Immature natural killer cell (primary cell): ENCODE measurements around the gene AKAP13. TPM values are rescaled to one million over a fixed set of nuclear protein-coding genes. Genes with fewer than 3 reads are reported as not detected.
A peak's percentile ranks its signal among the peaks of the same experiment; 100 is the strongest.

ENCODE experiments used
- DNase-seq, 3 donors: peaks; one replicate each; pipeline ENCODE4 v3.0.0; 2022; ENCODE audit warnings: mixed read lengths in 1 of 3
- H3K27ac Mint-ChIP-seq, 6 donors: one replicate each; pipeline ENCODE4 v1.8.0; 2020; ENCODE audit warnings: mixed read lengths in 6 of 6, mild to moderate bottlenecking in 5 of 6, inconsistent platforms in 4 of 6, moderate library complexity in 3 of 6
- H3K27me3 Mint-ChIP-seq, 3 donors: one replicate each; pipeline ENCODE4 v1.8.0; 2020 to 2021; ENCODE audit warnings: low read depth in 3 of 3, mild to moderate bottlenecking in 3 of 3, mixed read lengths in 3 of 3, moderate library complexity in 3 of 3, inconsistent platforms in 1 of 3
- H3K36me3 Mint-ChIP-seq, 3 donors: one replicate each; pipeline ENCODE4 v1.8.0; 2020; ENCODE audit warnings: mixed read lengths in 3 of 3, inconsistent platforms in 2 of 3, mild to moderate bottlenecking in 2 of 3
- H3K4me1 Mint-ChIP-seq, 2 donors: one replicate each; pipeline ENCODE4 v1.8.0; 2020; ENCODE audit warnings: inconsistent platforms in 2 of 2, mild to moderate bottlenecking in 2 of 2, mixed read lengths in 2 of 2, moderate library complexity in 1 of 2
- H3K4me3 Mint-ChIP-seq, 5 donors: one replicate each; pipeline ENCODE4 v1.8.0; 2020; ENCODE audit warnings: mild to moderate bottlenecking in 5 of 5, mixed read lengths in 5 of 5, inconsistent platforms in 3 of 5, moderate library complexity in 3 of 5
- H3K9me3 Mint-ChIP-seq, 6 donors: one replicate each; pipeline ENCODE4 v1.8.0; 2020; ENCODE audit warnings: mild to moderate bottlenecking in 6 of 6, mixed read lengths in 6 of 6, inconsistent platforms in 4 of 6, moderate library complexity in 3 of 6
- polyA plus RNA-seq, 3 donors: library from polyadenylated mRNA; unstranded; fragments of 300-500 nt; fragmentation: Illumina TruSeq; gene quantifications; one replicate each; pipeline ENCODE4 v1.2.3, GENCODE V29; 2021

AKAP13 gene
- polyA plus RNA-seq, 3 donors from 2014 or later = 104 to 327 (median 112) TPM

DNA sequence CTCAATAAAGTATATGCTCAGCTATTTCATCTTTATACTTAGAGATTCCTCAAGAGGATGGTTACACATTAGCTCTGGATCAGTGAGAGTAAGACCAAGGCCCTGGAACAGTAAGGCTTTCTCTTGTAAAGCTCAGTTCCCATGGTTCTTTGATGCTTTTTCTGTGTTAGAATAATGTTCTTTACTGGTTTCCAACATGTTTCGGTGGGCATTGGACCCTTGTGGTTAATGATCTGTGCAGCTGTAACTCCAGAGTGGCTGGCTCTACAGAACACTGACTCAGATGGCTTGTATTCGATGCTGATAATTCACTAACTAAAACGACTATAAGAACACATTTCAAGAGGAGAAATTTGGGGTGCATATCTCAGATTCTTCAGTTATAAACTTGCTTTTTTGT lies 114.7 kb downstream of the AKAP13 start:
- no peaks in the 10 kb centered on the region for H3K36me3 Mint-ChIP-seq
- H3K27me3 Mint-ChIP-seq = peaks cover 0 to 2% (median 0%) of the 10 kb centered on the region in 3 donors
- H3K4me1 Mint-ChIP-seq = peaks cover 31 to 35% of the 10 kb centered on the region in 2 donors
- no peaks in the 10 kb centered on the region for H3K9me3 Mint-ChIP-seq
- H3K4me3 Mint-ChIP-seq = no peak overlapping the region
- H3K27ac Mint-ChIP-seq = no peak overlapping the region
- DNase-seq = no peak

DNA sequence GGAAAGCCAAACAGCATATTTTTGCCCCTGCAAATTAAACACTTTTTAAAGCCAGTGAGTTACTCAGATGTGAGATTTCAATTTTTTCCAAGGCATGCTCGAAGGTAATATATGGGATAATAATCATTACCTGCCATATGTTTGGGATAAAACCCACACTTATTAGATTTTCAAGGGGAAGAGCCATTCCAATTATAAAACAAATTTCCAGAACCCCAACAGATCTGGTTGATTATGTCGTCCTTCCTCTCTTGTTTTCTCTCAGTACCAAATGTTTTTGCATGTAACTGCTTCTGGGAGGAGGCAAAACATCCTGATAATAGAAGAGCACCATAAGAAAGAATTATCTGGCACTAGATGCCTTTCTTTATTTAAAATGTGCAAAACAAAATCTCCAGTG lies 115.1 kb downstream of the AKAP13 start:
- Mint-ChIP-seq H3K27me3 (peaks cover 0 to 2% (median 0%) of the 10 kb centered on the region in 3 donors), H3K36me3 (no peaks in the 10 kb centered on the region), H3K9me3 (no peaks in the 10 kb centered on the region), H3K27ac (no peak overlapping the region), H3K4me1 (peaks cover 31 to 34% of the 10 kb centered on the region in 2 donors), H3K4me3 (no peak overlapping the region)
- no peak for DNase-seq

DNA sequence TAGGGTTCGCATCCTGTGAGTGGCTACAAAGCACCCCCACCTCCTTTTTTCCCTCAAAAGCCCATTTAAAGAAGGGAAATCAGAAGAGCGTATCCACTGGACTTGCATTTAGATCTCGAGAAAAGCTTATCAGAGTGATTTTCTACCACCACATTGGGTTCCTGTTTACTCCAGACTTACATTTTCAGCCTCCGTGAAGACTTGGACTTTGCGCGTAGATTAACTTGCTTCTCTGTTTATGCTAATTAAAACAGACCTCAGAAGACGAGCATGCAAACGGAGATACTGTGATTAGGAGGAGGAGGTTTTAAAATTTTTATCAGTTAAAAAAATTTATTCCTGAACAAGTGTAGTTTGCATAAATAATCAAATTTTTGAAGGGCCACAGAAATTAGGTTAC lies 115.7 kb downstream of the AKAP13 start:
- Mint-ChIP-seq H3K27ac (no peak overlapping the region), H3K36me3 (no peaks in the 10 kb centered on the region), H3K4me3 (no peak overlapping the region), H3K27me3 (peaks cover 0 to 2% (median 0%) of the 10 kb centered on the region in 3 donors), H3K9me3 (no peaks in the 10 kb centered on the region), H3K4me1 (peaks cover 31 to 34% of the 10 kb centered on the region in 2 donors)
- DNase-seq = no peak

DNA sequence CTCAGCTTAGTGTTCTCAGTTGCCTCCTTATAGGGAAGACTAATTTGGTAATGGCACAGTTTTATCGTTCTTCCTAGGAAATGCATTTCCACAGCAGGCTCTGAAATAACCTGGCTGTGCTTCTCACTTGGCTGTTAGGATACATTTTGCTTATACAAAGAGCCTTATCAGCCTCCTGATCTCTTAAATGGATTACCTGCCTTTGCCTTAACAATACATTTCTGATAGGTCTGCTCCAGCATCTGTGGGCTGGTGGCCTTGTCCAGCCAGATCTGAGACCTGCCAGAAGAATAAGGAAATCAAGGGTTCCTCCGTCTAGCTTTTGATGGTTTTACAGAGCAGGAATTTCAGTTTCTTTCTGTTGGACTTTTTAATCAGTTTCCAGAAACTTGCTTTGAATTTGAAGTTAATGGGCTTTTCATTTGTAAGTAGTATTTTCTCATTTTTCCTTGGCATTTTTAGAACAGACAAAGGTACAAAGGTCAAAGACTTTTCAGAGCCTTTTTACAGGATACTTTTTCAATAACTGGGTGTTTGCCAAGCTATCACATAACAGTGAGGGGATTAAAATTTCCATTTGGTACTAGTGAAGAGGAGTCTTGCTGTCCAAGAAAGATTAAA lies 116.3 kb downstream of the AKAP13 start:
- no peak overlapping the region for H3K4me3 Mint-ChIP-seq
- H3K27me3 Mint-ChIP-seq = peaks cover 0 to 2% (median 0%) of the 10 kb centered on the region in 3 donors
- H3K36me3 Mint-ChIP-seq = no peaks in the 10 kb centered on the region
- peak overlapping the region in 1 of 6 donors; percentile 36 for H3K27ac Mint-ChIP-seq
- peaks cover 31 to 34% of the 10 kb centered on the region in 2 donors for H3K4me1 Mint-ChIP-seq
- no peaks in the 10 kb centered on the region for H3K9me3 Mint-ChIP-seq
- no peak for DNase-seq

DNA sequence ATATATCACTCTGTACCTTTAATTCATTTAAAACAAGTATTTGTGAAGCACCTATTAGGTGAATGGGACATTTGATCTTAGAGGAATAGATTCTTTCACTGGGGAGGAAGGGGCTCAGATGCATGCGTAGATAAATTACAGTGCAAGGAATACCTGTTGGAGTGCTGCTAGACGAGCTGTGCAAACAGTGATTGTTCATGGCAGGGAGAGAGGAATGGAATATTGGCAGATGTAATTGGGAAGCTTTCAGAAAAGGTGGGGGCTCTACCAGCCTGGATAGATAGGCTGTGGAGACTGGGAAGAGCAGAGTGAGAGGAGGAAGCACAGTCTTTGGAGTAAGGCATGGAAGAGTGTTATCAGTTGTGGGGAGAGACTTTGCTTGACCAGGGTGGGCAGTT lies 116.8 kb downstream of the AKAP13 start:
- H3K4me3 Mint-ChIP-seq = peak overlapping the region in 4 of 5 donors; percentile 13 to 36 (median 16)

DNA sequence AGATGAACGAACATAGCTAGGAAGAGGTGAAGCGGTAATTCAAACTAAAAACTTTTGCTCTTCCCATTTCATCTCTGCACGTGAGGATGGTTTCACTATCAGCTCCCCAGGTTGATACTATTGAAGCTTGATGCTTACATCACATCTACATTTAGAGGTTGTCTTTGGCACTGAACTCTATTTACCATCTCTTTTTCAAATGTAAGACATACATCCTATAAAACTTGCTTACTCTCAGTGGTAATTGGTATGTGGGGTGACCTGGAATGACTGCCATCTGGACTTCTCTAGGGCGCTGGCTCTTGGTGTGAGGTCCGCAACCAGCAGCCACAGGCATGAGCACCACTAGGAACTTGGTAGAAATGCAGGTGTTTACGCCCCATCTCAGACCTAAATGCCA lies 118.1 kb downstream of the AKAP13 start:
- Mint-ChIP-seq H3K27ac (no peak overlapping the region), H3K9me3 (no peaks in the 10 kb centered on the region), H3K4me3 (no peak overlapping the region), H3K27me3 (peaks cover 0 to 2% (median 0%) of the 10 kb centered on the region in 3 donors), H3K36me3 (no peaks in the 10 kb centered on the region), H3K4me1 (peaks cover 31% of the 10 kb centered on the region in 2 donors)
- no peak for DNase-seq

More for the DNA sequence above, 116.8 kb downstream of the AKAP13 start:
- Mint-ChIP-seq H3K27me3 (peaks cover 0 to 2% (median 0%) of the 10 kb centered on the region in 3 donors), H3K27ac (peak overlapping the region in 4 of 6 donors; percentile 13 to 49 (median 30)), H3K4me1 (peaks cover 31 to 34% of the 10 kb centered on the region in 2 donors), H3K36me3 (no peaks in the 10 kb centered on the region), H3K9me3 (no peaks in the 10 kb centered on the region)
- no peak for DNase-seq

DNA sequence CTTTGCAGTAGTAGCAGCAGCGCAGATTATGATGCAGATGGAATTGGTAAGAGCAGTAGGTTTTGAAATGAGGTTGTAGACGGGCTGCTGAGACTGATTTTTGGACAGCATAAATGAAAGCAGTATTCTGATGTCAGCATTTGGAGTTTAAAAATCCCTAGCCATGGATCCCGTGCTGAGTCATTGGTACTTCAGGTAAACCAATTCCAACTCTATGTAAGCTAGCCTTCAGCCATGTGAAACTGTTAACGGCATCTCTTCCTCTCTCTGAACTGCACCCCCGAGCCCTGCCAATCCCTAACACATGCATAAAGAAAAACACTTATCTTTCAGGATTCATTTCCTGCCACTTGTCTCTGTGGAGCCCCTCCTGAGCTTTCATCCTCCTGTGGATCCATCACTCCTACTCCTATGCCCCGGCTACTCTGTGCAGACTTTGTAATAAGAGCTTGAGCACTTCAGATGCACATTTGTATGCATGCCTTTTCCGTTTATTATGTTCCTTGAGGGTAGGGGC lies 119.0 kb downstream of the AKAP13 start:
- H3K36me3 Mint-ChIP-seq = no peaks in the 10 kb centered on the region
- no peak overlapping the region for H3K4me3 Mint-ChIP-seq
- DNase-seq = no peak
- H3K27me3 Mint-ChIP-seq = peaks cover 0 to 2% (median 0%) of the 10 kb centered on the region in 3 donors
- peaks cover 22 to 31% of the 10 kb centered on the region in 2 donors for H3K4me1 Mint-ChIP-seq
- no peaks in the 10 kb centered on the region for H3K9me3 Mint-ChIP-seq
- H3K27ac Mint-ChIP-seq = peak overlapping the region in 2 of 6 donors; percentile 2 to 31

DNA sequence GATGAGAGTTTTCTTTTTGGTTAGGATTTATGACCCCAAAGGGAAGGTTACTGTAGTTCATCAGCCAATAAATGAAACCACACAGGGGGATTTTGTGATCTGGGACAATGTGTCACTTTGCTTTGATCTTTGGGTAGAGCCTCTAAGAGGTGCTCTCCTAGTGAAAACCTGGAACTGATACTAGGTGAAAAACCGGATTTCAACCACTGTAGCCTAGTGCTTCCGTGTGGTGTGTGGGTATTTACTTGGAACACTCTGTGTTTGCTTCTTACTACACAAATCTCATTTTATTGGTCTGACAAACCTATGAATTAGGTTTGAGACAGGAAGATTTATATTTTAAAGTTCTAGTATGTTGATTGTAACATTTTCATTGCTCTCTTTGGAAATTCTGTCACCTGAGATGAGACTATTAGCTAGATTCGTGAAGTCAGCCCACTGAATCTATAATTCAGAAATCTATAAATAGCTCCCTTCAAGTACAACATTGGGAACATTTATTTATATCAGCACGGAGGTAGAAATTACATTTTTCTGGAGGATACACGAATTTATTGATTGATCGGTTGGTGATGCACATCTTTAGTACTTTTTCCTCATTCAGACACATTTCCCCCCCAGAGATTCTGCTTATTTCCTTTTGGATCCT lies 119.8 kb downstream of the AKAP13 start:
- Mint-ChIP-seq H3K4me3 (no peak overlapping the region), H3K27ac (no peak overlapping the region), H3K36me3 (no peaks in the 10 kb centered on the region), H3K4me1 (peaks cover 24 to 31% of the 10 kb centered on the region in 2 donors), H3K27me3 (peaks cover 0 to 2% (median 0%) of the 10 kb centered on the region in 3 donors), H3K9me3 (no peaks in the 10 kb centered on the region)
- DNase-seq = no peak

DNA sequence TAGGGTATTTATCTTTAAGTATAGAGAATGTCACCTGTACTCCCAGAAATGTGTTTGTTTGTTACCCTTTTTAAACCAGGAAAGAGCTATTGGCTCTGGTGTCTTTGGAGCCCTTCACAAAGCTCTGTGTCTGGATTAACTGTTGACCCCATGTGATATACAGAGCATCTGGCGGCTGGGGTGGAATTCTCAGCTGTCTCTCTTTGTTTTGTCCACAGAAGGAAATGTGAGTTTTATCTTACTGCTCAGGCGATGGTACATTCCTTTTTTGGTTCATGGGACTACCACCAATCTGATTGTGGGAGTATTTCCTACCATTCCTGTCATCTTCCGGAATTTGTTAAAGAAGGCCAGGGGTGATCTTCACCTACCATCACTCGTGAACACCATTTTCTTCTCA lies 120.3 kb downstream of the AKAP13 start:
- Mint-ChIP-seq H3K4me3 (no peak overlapping the region), H3K27me3 (peaks cover 0 to 2% (median 0%) of the 10 kb centered on the region in 3 donors), H3K36me3 (no peaks in the 10 kb centered on the region), H3K9me3 (no peaks in the 10 kb centered on the region), H3K27ac (no peak overlapping the region), H3K4me1 (peaks cover 24 to 31% of the 10 kb centered on the region in 2 donors)
- no peak for DNase-seq

DNA sequence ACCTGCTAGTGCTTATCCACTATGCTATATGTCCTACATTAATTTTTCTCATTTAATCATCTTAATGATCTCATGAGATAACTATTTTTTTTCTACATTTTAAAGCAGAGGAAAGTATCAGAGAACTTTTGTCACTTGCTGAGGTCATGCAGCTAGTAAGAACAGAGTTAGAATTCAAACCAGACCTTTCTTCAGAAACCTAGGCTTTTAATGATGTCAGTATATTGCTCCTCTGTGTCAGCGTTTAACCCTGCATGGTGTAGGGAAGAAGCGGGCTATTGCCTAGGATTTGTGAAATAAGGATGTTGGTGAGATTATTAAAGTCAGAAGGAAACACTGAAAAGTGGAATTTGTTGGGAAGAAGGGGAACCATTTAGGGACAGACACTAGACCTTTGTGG lies 121.2 kb downstream of the AKAP13 start:
- H3K27ac Mint-ChIP-seq = no peak overlapping the region

DNA sequence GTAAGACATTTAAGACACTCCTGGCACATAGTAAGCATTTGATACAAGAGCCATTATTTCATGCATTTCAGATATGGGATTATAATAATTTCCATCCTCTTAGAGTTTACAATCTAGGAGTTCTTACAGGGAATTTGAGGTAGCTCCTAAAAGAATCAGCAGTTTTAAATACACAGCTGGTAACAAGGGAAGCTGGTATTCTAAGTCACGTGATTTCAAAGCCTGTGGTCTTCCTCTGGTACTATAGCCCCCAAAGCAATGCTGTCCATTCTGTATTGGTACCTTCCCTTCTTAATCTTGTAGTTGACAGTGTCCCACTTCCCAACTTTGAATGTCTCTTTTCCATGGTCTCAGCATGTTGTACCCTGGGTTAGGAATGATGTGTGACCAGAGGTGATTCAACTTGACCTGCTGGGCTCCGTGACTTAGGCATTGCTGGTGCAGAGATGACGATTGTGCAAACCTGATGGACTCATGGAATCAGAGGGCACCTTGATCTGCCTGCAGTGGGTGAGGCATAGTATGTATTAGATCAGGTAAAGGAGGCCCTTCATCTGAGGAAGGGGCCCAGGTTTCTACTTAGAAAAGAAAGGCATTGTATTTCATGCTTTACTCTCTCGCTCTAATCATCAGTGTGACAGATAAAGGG lies 122.9 kb downstream of the AKAP13 start:
- no peak overlapping the region for H3K4me3 Mint-ChIP-seq

More for the DNA sequence above, 121.2 kb downstream of the AKAP13 start:
- Mint-ChIP-seq H3K36me3 (no peaks in the 10 kb centered on the region), H3K9me3 (no peaks in the 10 kb centered on the region), H3K4me1 (peaks cover 24 to 31% of the 10 kb centered on the region in 2 donors), H3K27me3 (peaks cover 0 to 2% (median 0%) of the 10 kb centered on the region in 3 donors), H3K4me3 (no peak overlapping the region)
- DNase-seq = no peak

DNA sequence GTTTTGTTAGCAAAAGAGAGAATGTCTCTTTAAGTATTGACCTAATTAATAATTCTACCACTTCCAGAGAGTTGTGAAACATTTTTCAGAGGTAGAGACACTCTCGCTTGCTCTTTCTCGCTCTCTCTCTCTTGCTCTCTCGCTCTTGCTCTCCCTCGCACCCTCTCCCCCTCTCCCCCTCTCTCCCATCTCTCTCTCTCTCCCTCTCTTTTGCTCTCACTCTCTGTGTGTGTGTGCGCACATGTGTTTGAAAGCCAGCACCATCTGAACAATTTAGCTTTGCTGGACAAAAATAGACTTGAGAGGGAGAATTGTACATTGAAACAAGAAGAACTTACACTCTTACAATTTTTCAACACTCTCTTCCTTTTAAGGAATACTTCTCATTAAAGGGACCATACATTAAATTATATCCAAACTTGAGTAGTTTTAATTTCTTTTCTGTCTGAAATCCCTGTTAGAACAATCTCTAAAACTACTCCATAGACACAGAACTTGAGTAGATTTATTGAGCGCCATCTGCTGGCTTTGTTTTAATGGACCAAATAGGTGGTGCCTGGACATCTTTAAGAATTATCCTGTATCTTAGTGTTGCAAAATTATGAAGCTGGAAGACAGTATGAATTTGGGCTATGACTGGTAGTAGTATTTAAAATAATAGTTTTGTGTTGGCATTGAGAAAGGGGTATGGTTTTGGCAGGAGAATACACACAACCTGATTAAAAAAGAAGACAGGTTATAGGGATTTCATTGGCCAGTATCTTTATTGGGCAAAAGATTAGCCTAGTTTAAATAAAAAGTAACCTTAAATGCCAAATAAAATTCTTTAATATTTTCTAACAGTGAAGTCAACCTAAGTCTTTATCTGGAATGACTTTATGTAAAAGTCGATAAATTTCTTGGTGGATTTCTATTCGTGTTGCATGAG lies 124.6 kb downstream of the AKAP13 start:
- Mint-ChIP-seq H3K27ac (no peak overlapping the region), H3K9me3 (no peaks in the 10 kb centered on the region), H3K36me3 (no peaks in the 10 kb centered on the region), H3K4me1 (peaks cover 3 to 7% of the 10 kb centered on the region in 2 donors), H3K4me3 (no peak overlapping the region), H3K27me3 (no peaks in the 10 kb centered on the region)
- peak in 2 of 3 donors; percentile 38 for DNase-seq

More for the DNA sequence above, 122.9 kb downstream of the AKAP13 start:
- Mint-ChIP-seq H3K4me1 (peaks cover 12 to 22% of the 10 kb centered on the region in 2 donors), H3K27ac (peak overlapping the region in 2 of 6 donors; percentile 6 to 61), H3K36me3 (no peaks in the 10 kb centered on the region), H3K9me3 (no peaks in the 10 kb centered on the region), H3K27me3 (peaks cover 0 to 2% (median 0%) of the 10 kb centered on the region in 3 donors)
- DNase-seq = no peak

DNA sequence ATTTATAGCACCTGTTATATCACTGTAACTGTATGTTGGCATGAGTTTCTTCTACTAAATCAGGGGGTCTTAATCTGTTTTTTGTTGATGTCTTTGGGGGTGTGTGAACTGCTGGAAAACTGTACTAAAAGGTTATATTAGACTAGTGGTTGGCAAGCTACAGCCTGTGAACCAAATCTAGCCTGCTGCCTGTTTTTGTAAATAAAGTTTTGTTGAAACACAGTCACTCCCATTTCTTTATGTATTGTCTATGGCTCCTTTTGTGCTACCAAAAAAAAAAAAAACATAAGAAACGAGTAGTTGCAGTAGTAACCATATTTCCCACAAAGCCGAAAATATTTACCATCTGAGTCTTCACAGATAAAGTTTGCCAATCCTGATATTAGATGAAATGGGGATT lies 126.7 kb downstream of the AKAP13 start:
- DNase-seq = no peak
- H3K27me3 Mint-ChIP-seq = no peaks in the 10 kb centered on the region
- no peaks in the 10 kb centered on the region for H3K36me3 Mint-ChIP-seq
- H3K9me3 Mint-ChIP-seq = no peaks in the 10 kb centered on the region
- peaks cover 3 to 7% of the 10 kb centered on the region in 2 donors for H3K4me1 Mint-ChIP-seq
- no peak overlapping the region for H3K27ac Mint-ChIP-seq
- no peak overlapping the region for H3K4me3 Mint-ChIP-seq
